RPMI8226 (cell line): ENCODE results near the gene ANXA3.
A peak's percentile ranks its signal among the peaks of the same experiment; 100 is the strongest.

Source experiments
- DNase-seq: peaks from one replicate; pipeline ENCODE4 v3.0.0-alpha.2; 2015

ANXA3 gene

DNA sequence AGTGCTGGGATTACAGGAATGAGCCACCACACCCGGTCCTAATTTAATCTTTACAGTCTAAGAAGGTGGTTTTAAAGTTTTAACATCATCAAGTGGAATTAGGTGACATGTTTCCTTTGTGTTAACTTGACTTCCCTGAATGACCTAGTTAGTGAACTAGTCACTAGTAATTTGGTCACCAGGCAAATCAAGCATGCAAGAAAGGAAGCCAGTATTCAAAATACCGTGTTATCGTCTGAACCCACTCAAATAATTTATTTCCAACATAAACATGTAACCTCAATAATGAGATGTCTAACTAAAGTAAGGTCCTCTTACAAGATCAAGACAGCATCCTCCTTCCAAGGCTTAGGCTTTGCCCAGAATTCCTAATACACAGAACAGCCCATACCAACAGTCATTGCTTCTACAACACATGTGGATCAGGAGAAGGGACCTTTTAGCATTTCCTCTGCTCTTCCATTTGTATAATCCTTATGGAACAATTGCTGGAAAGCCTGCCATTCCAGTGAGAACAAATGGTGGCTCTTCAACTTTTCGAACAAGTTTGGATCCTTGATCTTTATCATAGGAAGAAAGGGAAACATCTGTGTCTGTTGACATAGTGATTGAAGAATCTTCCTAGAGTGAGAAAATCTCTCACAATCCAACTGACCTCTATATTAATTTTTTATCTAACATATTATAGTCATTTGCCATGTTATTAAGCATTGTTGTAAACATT, 97.2 kb downstream of the ANXA3 start:
- no peak for DNase-seq

DNA sequence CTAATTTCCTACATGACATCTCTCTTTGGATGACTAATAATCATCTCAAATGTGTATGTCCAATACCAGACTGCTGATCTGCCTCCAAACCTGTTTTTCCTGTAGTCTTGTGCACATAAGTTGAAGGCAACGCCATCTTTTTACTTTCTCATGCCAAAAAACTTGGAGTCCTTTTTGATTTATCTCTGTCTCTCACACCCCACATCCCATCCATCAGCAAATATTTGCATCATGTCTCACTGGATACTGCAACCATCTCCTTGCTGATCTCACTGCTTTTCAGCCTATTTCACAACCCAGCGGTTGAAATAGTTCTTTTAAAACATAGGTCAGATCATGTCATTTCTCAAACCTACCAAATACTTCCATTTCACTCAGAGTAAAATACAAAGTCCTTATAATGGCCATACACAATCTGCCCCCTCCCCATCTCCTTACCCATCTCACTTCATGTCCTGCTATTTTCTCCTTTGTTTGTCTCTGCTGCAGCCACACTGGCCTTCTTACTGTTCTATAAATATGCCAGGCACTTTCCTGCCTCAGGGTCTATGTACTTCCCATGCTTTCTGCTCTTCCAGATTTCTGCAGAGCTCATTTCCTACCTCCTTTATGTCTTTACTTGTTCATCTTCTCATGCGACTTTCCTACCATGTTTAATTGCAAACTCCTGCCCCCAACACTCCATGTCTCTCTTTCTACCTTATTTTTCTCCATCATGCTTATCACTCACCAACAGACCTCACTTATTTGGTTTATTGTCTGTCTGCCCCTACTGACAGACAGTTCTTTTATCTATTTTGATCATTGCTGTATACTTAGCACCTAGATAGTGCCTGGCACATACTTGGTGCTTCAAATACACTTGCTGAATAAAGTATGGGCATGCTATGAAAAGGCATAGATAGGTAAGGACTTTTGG, 98.8 kb downstream of the ANXA3 start:
- no peak for DNase-seq

DNA sequence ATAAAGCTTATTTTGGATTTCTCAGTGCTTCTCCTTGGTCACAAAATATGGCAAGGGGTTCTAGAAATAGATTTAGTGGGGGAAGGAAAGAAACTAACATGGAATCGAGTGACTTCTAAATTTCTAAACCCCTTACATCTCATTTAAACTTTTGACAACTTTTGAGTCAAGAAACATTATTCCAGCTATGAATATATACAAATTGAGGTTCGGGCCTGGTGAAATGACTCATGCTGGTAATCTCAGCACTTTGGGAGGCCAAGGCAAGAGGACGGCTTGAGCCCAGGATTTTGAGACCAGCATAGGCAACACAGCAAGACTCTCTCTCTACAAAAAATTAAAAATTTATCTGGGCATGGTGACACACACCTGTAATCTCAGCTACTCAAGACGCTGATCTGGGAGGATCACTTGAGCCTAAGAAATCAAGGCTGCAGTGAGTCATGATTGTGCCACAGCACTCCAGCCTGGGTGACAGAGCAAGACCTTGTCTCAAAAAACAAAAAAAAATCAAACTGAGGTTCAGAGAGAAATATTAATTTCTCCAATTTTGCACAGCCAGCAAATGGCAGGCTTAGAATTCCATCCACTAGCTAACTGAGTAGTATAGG, 99.8 kb downstream of the ANXA3 start:
- no peak for DNase-seq

DNA sequence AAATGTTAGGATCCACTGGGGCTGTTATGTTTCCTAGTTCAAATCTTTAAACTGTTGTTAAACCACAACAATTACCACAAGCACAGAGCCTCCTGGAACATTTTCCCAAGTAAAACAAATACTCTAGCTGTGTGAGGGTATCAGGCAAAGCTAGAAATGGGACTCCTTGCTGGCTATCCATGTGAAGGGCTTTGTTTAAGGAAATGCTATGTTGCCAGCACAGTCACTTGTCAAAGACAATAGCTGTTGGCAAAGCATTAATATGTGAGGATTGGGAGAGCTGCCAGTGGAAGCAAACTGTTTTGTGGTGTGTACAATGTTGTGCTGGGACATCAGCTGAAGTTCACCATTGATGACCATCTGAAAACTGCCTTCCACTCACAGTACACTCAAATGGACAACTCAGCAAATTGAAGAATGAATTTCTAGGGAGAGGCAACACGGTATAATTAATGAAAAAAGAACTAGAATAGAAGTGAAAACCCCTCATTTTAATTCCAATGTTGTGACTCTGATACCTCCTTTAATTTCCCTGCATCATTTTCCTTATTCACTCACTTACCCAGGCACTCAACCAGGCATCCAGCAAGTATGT, 100.8 kb downstream of the ANXA3 start:
- DNase-seq, result no peak

DNA sequence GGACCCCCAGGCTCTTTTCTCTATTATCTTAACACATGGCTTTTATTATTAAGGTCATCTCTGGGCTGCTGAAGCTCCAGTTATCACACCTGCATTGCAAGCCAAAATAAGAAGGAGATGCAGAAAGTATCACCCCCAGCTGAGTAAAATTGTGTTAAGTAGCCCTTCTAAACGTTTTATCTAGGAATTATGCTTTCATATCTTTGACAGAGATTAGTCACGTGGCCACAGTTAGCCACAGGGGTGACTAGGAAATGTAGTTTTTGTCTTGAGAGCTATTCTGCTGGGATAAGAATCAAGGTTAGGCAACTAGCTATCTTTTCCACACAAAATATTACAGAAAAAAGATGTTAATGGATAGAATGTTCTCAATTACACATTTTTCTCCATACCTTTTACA, 102.1 kb downstream of the ANXA3 start:
- no peak for DNase-seq

DNA sequence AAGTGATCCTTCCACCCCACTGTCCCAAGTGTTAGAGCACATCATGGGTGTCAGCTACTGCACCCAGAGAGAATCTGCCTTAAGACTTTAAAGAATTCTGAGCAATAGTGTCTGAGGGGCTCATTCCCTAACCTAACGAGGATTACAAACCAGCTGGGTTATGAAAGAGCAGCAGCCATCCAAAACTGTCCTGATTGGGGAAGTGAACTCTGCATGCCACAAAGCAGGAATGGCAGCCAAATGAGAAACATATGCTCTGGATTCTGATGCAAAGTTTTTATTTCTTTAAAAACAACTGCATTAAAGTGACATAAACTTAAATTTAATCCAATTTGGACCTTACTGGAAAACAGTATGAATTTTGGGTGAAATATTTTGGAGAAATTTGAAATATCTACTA, 103.2 kb downstream of the ANXA3 start:
- no peak for DNase-seq

DNA sequence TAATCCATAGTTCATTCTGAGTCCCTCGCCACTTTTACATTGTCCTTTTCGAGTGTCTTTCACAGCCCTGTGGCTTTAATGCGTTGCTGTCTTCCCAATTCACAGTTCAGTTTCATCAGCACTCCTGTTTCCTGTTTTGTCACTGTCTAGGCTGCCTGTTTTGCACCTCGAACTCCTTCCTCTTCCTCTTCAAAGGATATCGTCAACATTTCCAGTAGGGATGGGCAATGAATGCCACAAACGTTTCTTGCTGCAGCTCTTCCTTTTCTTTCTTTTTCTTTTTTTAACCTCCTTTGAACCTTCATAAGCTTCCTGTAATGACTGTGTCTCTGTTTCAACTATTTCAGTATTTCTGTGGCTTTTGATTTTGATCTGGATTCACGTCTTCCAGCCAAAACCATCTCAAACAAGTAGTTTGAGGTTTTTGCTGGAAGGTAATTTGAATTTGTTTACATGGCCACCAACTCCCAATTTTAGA, 105.4 kb downstream of the ANXA3 start:
- DNase-seq, result peak; percentile 18

DNA sequence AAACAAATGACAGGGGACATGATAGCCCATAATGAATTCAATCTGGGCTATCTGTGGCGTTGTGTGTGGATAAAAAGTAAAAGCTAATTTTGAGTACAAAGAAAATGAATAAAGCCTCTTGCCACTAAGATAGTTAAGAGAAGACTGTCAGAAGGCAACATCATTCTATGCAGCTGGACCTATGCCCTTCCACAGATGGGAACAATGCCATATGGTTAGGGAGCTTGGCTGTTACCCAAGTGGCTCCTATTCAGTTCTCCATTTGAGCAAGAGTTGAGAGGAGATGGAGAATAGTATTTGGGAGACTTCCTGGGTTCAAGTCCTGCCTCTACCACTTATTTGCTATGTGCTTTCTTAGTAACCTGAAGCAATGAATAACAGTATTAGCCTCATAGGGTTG, 107.7 kb downstream of the ANXA3 start:
- DNase-seq, result peak; percentile 28

DNA sequence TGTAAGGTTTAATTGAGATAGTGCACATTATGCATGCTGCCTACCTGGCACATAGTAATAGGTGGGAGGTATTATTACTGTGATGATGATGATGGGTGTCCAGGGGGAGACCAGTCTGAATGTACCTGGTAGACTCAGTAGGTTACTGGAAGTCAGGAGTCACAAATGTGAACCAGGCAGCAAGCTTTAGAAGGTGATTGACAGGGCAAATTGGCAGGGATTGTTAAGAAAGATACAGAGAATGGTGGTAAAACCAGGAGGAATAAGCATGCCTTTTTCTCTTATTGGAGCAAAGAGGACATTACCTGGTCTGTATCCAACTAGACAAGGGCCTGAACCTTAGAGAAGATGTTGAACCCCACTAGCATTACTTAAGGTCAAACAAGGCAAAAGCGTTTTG, 108.1 kb downstream of the ANXA3 start:
- no peak for DNase-seq
